Colonic mucosa (tissue), 4 donors: ENCODE data around the gene DNAJC12. TPM values are rescaled to one million over a fixed set of nuclear protein-coding genes. Genes with fewer than 3 reads are reported as not detected.

ENCODE experiments used
- DNase-seq: peaks from one replicate; pipeline ENCODE4 v3.0.0-alpha.2; 2020
- H3K27ac ChIP-seq: fragments of 200-600 bp; one replicate; pipeline ENCODE4 v1.8.0; 2021
- H3K27me3 ChIP-seq: fragments of 200-600 bp; one replicate; pipeline ENCODE4 v1.8.0; 2021
- H3K36me3 ChIP-seq: fragments of 200-600 bp; one replicate; pipeline ENCODE4 v1.8.0; 2021
- H3K4me1 ChIP-seq: fragments of 200-600 bp; one replicate; pipeline ENCODE4 v1.8.0; 2021; ENCODE audit warnings: mild to moderate bottlenecking
- H3K4me3 ChIP-seq: fragments of 200-600 bp; one replicate; pipeline ENCODE4 v1.8.0; 2021
- H3K9ac ChIP-seq, 2 donors: one replicate each; pipeline ENCODE4 v1.7.0; 2013; ENCODE audit warnings: control low read depth in 2 of 2, low read depth in 2 of 2, low read length in 2 of 2
- H3K9me3 ChIP-seq: fragments of 200-600 bp; one replicate; pipeline ENCODE4 v1.8.0; 2021
- CTCF ChIP-seq: fragments of 200-600 bp; IDR thresholded peaks from one replicate; pipeline ENCODE4 v1.8.0; 2022; ENCODE audit warnings: antibody characterized with exemption, mild to moderate bottlenecking
- intact Hi-C: fragments of 100-400 bp; cut with DNase I; formaldehyde crosslinking; loops from one replicate; pipeline ENCODE4 v1.14.1; 2022
- total RNA-seq, 2 donors: library from RNA; stranded (reverse); fragmentation: NEBNext Ultra II Directional in 1 of 2; extraction: Animal tissue kit (Norgen Biotek cat#: 25700) in 1 of 2; gene quantifications; one replicate each; pipeline ENCODE4 v1.2.1, GENCODE V29; 2021
- donor health status: healthy.
- donor health status: DM: no; HTN: no; CAD: no.
- donor health status: DM: no; HTN: no; CAD: no.

The DNAJC12 gene
- total RNA-seq, 2 donors from 2014 or later = 6.9 to 10.2 TPM

DNA sequence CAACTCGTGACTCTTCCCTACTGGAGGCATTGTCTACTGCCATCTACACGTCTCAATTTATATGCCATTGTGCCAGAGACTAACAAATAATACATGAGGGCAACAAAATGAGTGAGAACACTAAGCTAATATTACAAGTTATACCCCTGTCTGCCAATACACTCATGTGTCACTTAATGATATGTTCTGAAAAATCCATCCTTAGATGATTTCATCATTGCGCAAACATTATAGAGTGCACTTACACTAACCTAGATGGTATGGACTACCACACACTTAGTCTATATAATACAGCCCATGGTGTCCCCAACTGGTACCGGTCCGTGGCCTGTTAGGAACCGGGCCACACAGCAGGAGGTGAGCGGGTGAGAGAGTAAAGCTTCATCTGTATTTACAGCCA, 77.7 kb downstream of the DNAJC12 start:
- Histone ChIP-seq H3K27me3 (no peaks in the 10 kb centered on the region), H3K27ac (no peak overlapping the region), H3K4me3 (no peak overlapping the region), H3K9ac (no peak overlapping the region), H3K9me3 (no peaks in the 10 kb centered on the region), H3K36me3 (no peaks in the 10 kb centered on the region), H3K4me1 (no peaks in the 10 kb centered on the region)
- no peak for DNase-seq
- no peak for TF ChIP-seq CTCF
- intact Hi-C loops = no loop called here

Other genes starting within 250 kb of the DNAJC12 start
- 1 to 10 TPM in 1 of 2 donors, under 1 TPM in 1; 0.37 to 1.1 TPM for gene CTNNA3, start 142.0 kb downstream of the DNAJC12 start, total RNA-seq
- 10 to 100 TPM; 11.7 to 20.4 TPM for gene SIRT1, start 46.5 kb upstream of the DNAJC12 start, total RNA-seq
- 10 to 100 TPM; 35.3 to 51.5 TPM for gene HERC4, start 237.1 kb upstream of the DNAJC12 start, total RNA-seq